Suprapubic skin (tissue), 3 donors: ENCODE data around the gene PGPEP1.

Source experiments
- POLR2A ChIP-seq, 2 donors: fragments of 450-650 bp; IDR thresholded peaks; one replicate each; pipeline ENCODE4 v1.6.1; 2017; ENCODE audit warnings: antibody characterized with exemption in 2 of 2, mild to moderate bottlenecking in 2 of 2, moderate library complexity in 2 of 2
- TF ChIP-seq, protein P1 (sequence below), 2 donors: fragments of 200-600 bp in 1 of 2; fragments of 450-650 bp in 1 of 2; sonication (generic) in 1 of 2; IDR thresholded peaks; one replicate each; pipeline ENCODE4 v1.5.1; 2016 to 2019; ENCODE audit warnings: antibody characterized with exemption in 2 of 2, mild to moderate bottlenecking in 1 of 2, moderate library complexity in 1 of 2

GRCh38 chr19:18309525-18310064, 30.8 kb upstream of the PGPEP1 start:
- TF ChIP-seq, protein P1, sequence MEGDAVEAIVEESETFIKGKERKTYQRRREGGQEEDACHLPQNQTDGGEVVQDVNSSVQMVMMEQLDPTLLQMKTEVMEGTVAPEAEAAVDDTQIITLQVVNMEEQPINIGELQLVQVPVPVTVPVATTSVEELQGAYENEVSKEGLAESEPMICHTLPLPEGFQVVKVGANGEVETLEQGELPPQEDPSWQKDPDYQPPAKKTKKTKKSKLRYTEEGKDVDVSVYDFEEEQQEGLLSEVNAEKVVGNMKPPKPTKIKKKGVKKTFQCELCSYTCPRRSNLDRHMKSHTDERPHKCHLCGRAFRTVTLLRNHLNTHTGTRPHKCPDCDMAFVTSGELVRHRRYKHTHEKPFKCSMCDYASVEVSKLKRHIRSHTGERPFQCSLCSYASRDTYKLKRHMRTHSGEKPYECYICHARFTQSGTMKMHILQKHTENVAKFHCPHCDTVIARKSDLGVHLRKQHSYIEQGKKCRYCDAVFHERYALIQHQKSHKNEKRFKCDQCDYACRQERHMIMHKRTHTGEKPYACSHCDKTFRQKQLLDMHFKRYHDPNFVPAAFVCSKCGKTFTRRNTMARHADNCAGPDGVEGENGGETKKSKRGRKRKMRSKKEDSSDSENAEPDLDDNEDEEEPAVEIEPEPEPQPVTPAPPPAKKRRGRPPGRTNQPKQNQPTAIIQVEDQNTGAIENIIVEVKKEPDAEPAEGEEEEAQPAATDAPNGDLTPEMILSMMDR (IDR thresholded peaks at IDR 0.05), result no peak
- TF ChIP-seq POLR2A (IDR thresholded peaks at IDR 0.05), result no peak
